ENCODE data around the gene RASSF1. TPM values are rescaled to one million over a fixed set of nuclear protein-coding genes. Genes with fewer than 3 reads are reported as not detected.

The RASSF1 gene
- total and polyA plus RNA-seq, 10 of the 15 experiments (the other 5 are each of a cell fraction or from before 2014, with no cell fraction given): 4.4 to 59.6 (median 37.2) TPM

GRCh38 chr3:50357481-50357880, 16.8 kb upstream of the RASSF1 start (continued):
- TF ChIP-seq CUX1 (IDR thresholded peaks at IDR 0.05; ENCODE audit: insufficient replicate concordance, low read depth, low read length): no peak
- no peak for TF ChIP-seq KLF5 (IDR thresholded peaks at IDR 0.05; ENCODE audit: partially characterized antibody)
- TF ChIP-seq ZBTB11 (CRISPR knock-in tag; IDR thresholded peaks at IDR 0.05): no peak
- TF ChIP-seq POU2F2 (IDR thresholded peaks at IDR 0.05; ENCODE audit: borderline replicate concordance, low read depth, low read length): no peak
- no peak for TF ChIP-seq LARP7 (IDR thresholded peaks at IDR 0.05)
- no peak for TF ChIP-seq CBX3 (IDR thresholded peaks at IDR 0.05; ENCODE audit: borderline replicate concordance, low read depth)
- TF ChIP-seq SRF (IDR thresholded peaks at IDR 0.05; ENCODE audit: low read depth in 2 of 2, low read length in 2 of 2): no peak

All from GM12878 (cell line).